GM21723 (cell line): ENCODE data around the gene CCNT1.
"Not testable (repeated sequence)": the region's sequence is repeated elsewhere in the genome, so short reads cannot be mapped to it uniquely, and the experiment has no call there.

ENCODE experiments used
- ATAC-seq: cut with Tn5 transposase; IDR thresholded peaks from one replicate; pipeline ENCODE4 v1.9.1; 2021; ENCODE audit warnings: mild to moderate bottlenecking, moderate library complexity; ENCODE audit not compliant: unreplicated experiment

The CCNT1 gene

DNA sequence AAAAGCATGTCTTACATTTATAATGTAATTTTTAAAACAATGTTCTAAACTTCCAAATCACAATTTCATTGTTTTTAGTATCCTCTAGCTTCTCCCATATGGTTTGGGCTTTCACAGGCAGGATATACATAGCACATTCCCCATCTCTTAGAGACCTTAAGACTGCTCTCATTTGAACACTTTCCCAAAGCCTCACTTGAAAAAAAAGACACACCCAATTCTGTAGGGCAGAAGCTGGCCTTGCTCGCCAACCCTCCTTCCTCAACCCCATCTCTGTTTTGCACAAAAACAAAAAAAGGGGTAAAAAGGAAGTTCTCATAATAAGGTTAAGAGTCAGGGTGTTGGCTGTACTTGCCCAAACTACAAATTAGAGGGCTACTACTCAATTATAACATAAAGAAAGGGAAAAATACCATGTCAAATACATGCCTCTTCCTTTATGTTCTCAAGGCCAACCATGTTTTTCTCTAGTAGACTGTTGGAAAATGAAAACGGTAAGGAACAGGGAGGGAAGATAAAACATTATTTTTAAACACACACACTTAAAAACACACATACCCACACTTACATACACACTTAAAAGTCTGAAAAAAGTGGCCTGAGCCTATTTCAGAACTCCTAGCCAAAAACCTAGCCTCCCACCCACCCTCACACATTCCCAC is 24.6 kb downstream of the CCNT1 start:
- ATAC-seq, result no peak

DNA sequence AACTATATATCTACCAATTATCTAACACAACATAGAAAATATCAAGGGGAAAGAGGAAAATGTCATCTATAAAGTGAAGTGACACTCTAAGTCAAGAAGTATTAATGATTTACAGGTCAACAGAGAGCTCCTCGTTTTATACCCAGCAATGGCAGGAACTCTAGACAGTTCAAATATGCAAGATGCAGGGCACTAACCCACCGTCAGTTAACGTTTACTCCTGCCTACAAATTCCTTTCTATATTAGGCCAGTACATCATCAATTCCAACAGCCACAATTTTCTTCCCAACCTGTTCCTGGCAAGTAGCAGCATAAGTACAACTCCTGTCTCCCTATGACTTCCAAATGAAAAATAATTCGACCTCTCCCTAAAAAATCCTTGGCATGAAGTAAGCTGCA is 25.5 kb downstream of the CCNT1 start:
- ATAC-seq, result no peak

GRCh38 chr12:48690436-48690835 is 26.1 kb downstream of the CCNT1 start:
- no peak for ATAC-seq

DNA sequence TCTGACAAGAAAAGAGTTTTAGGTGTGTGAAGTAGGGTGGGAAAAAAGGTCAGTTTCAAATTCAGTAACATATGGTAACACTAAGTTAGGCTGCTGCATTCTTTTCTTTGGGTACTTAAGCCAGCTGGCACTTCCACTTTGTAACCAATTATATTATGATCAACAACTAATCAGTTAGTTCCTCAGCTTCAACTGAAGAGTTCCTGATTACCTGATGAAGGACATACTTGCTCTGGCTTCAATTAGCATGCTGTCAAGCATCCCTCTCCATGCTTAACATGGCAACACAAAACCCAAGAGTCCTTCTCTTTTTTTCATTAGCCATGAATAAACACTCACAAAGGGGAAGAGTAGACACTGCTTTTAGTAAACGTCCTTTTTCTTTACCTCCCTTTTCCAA is 27.7 kb downstream of the CCNT1 start:
- ATAC-seq, result no peak

DNA sequence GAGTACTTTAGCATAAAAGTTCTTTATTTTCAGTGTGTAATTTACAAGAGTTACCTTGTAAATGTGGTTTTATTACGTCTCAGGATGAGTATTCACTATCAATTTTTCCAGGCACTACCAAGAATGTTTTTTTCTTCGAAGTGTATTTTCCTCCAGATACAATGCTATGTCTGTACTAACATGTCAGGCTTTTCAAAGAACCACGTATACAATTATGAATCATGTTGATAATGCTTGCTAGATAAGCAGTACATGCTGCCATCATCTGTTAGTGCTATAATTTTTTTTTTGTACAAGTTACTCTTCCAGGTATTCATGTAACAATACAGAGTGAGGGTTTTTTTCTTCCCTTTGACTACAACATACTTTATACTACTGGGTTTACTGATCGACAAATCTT is 28.9 kb downstream of the CCNT1 start:
- no peak for ATAC-seq

DNA sequence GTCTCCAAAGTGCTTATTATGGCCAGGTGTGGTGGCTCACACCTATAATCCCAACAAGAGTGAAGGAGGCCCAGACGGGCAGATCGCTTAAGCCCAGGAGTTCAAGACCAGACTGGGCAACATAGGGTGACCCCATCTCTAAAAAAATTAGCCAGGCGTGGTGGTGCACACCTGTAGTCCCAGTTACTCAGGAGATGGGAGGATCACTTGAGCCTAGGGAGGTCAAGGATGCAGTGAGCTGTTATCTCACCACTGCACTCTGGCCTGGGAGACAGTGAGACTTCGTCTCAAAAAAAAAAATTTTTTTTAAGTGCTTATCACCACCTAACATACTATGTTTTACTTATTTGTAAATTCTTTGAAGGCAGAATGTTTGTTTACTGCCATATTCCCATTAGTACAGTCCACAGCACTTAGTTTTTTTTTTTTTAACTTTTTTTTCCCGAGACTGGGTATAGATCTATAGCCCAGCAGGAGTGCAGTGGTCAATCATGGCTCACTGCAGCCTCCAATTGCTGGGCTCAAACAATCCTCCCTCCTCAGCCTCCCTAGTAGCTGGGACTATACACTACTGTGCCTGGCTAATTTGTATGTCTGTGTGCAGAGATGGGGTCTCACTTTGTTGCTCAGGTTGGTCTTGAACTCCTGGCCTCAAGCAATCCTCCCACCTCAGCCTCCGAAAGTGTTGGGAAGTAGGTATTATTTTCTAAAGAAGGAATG is 29.7 kb downstream of the CCNT1 start:
- ATAC-seq, result no peak

DNA sequence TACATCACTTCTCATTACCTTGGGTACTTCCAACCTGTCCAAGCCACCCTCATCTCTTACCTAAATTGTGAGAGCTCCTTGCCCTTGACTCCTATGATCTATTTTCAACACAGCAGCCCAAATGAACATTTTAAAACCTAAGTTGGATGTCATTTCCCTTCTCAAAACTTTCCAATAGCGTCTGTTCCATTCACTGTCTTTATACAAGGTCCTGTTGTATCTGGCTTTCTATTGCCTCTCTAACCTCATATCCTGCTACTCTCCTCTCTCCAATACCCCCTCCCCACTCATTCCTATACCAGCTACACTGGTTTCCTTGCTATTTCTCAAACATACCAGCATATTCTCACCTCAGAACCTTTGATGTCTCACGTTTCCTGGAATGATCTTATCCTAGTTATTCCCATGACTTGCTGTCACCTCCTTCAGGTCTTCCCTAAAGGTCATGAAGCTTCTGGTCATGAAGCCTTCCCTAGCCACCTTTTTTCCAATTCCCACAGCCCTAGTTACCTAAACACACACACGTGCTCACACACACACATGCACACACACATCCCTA is 30.4 kb downstream of the CCNT1 start:
- ATAC-seq, result no peak

GRCh38 chr12:48683534-48683933 is 33.0 kb downstream of the CCNT1 start:
- ATAC-seq, result no peak

DNA sequence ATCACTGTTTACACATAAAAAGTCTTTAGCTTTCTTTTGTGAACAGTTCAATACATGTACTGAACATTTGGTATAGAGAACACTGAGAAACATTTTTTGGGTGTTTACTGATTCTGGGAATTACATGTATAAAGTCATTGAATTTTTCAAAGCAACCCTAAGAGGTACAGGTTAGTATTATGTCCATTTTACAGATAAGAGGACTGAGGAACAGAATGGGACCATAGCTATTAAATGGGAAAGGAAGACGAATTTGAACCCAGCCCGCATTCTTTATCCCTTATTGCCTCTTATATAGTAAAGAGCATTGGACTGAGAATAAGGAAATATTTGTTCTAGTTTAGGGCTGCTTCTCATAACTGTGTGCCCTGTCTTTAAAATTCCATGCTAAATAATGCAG is 33.6 kb downstream of the CCNT1 start:
- no peak for ATAC-seq

DNA sequence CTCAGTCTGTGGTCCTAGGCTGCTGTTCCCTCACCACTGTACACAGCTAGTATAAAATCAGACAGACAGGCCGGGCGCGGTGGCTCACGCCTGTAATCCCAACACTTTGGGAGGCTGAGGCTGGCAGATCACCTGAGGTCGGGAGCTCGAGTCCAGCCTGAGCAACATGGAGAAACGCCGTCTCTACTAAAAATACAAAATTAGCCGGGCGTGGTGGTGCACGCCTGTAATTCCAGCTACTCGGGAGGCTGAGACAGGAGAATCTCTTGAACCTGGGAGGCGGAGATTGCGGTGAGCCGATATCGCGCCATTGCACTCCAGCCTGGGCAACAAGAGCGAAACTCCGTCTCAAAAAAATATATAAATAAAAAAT is 34.0 kb downstream of the CCNT1 start:
- not testable (repeated sequence) for ATAC-seq

- ATAC-seq, result peak; percentile 97
These were observed 34.6 kb downstream of the CCNT1 start, which contains the start of gene KANSL2 for GRCh38 chr12:48681710-48682532. Gene KANSL2, minus strand, starts transcription at chr12:48682238. Its CDS starts 606 bp downstream, at chr12:48681632.

- ATAC-seq, result no peak
These were observed 35.2 kb downstream of the CCNT1 start for GRCh38 chr12:48681399-48681709.

GRCh38 chr12:48680861-48681260 is 35.6 kb downstream of the CCNT1 start:
- ATAC-seq, result no peak

DNA sequence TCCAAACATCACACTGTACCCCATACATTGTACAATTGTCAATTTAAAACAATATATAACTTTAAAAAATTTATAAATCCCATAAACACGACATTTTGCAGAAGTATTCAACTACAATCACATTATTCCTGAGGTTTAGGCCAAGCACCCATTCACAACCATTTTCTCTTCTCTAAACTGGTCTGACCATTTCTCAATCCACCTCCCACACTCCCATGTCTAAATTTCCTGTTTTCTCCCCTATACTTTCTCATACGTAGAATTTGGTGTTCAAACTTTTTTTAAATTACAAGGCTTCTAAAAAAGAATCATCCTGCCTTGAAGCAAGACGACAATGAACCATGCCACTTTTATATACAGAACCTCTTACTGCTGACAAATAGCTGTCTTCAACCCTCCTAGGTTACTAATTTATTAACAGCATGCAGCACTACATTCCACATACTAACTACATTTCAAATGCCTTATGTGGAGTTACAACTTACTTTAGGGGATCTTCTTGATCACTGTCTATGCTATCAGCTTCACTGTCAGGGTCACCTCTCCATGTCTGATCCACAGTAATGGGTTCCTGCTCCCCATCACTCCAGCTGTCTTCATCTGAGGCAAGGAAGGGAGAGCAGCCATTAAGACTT is 37.8 kb downstream of the CCNT1 start:
- no peak for ATAC-seq

DNA sequence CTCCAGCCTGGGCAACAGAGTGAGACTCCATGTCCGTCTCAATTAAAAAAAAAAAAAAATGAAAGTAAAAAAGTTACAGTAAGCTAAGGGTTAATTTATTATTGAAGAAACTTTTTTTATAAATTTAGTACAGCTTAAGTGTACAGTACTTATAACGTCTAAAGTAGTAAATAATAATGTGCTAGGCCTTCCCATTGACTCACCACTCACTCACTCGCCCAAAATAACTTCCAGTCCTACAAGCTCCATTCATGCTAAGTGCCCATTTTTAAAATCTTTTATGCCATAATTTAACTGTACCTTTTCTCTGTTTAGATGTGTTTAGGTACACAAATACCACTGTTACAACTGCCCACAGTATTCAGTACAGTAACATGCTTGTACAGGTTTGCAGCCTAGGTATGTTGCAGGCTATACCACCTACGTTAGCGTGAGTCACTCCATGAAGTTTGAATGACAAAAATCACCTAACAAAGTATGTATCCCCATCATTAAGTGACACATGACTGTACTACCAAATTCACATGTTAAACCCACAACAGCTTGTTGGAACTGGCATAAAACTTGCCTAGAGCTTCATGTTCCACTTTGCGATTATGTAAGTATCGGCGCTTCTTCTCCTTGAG is 45.2 kb downstream of the CCNT1 start:
- ATAC-seq, result no peak

DNA sequence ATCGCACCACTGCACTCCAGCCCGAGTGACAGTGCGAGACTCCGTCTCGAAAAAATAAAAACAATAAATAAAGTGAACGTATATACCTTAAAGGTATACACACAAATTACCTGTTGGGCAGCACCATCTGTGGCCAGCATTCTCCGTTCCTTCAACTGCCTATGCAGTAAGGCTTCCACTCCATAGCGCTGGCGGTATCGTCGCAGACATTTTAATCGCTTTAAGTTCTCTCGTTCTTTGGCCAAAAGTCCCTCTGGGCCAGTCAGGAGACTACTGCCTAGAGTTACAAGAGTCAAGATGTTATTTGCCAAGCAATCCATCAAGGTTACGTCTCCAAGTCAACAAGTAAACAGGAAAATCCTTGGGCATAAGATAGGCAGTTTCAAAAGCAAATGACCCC is 47.5 kb downstream of the CCNT1 start:
- no peak for ATAC-seq

DNA sequence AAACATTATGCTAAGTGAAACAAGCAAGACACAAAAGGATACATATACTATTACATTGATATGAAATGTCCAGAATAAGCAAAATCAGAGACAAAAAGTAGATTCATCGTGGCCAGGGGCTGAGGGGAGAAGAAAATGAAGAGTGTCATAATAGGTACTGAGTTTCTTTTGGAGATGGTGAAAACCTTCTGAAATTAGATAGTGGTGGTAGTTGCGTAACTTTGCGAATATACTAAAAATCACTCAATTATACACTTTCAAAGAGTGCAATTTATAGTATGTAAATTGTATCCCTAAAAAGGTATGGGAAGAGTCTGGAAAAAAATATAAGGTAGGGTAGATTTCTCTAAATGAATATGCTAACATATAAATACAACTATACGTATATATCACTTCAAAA is 56.6 kb downstream of the CCNT1 start:
- ATAC-seq, result no peak

DNA sequence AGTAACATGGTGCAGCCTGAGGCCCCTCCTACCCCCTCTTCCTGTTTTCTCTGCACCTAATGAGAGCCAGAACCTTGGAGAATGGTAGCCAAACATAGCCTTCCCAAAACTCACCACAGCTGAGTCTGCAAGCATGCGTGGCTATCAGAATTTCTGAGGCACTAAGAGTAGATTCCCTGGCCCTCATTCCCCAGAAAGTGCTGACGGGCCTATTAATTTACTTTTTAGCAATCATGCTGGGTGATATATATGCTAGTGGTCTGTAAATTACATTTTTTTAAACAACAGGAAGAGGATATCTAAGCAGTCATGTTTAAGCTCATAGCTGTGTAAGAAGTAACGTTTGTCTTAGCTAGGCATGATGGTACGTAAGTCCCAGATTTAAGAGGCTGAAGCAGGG is 64.8 kb downstream of the CCNT1 start:
- ATAC-seq, result no peak

- ATAC-seq, result not testable (repeated sequence)
These were observed 71.2 kb downstream of the CCNT1 start for GRCh38 chr12:48645354-48645753.

DNA sequence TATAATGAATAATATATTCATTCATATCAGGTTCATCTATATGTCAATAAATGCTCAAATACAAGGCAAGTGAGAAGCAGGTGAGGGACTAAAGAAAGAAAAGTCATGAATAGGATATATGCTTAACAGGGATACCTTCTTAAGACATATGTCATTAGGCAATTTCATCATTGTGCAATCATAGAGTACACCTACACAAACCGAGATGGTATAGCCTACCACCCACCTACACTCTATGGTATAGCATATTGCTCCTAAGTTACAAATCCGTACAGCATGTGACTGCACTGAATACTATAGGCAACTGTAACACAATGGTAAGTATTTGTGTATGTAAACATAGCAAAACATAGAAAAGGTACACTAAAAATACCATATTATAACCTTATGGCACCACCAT is 73.5 kb downstream of the CCNT1 start:
- ATAC-seq, result no peak
